Suprapubic skin (tissue), 4 donors: ENCODE results near the gene SAMD11. TPM values are rescaled to one million over a fixed set of nuclear protein-coding genes. Genes with fewer than 3 reads are reported as not detected.
"Not testable (repeated sequence)": the region's sequence is repeated elsewhere in the genome, so short reads cannot be mapped to it uniquely, and the experiment has no call there.

Source experiments
- DNase-seq, 2 donors: peaks; one replicate each; pipeline ENCODE4 v3.0.0-alpha.2; 2019; ENCODE audit warnings: low spot score in 2 of 2
- H3K27ac ChIP-seq: fragments of 200-600 bp; sonication (generic); one replicate; pipeline ENCODE4 v1.5.1; 2019
- H3K27me3 ChIP-seq: fragments of 200-600 bp; sonication (generic); one replicate; pipeline ENCODE4 v1.5.1; 2019
- H3K36me3 ChIP-seq: fragments of 200-600 bp; sonication (generic); one replicate; pipeline ENCODE4 v1.5.1; 2019
- H3K4me1 ChIP-seq: fragments of 200-600 bp; sonication (generic); one replicate; pipeline ENCODE4 v1.5.1; 2019
- H3K4me3 ChIP-seq: fragments of 200-600 bp; sonication (generic); one replicate; pipeline ENCODE4 v1.5.1; 2019; ENCODE audit warnings: mild to moderate bottlenecking
- H3K9me3 ChIP-seq: fragments of 200-600 bp; sonication (generic); one replicate; pipeline ENCODE4 v1.5.1; 2019
- EP300 ChIP-seq: sonication (generic); formaldehyde crosslinking; IDR thresholded peaks from one replicate; pipeline ENCODE4 v1.6.1; 2017; ENCODE audit warnings: antibody characterized with exemption
- POLR2A ChIP-seq, 2 donors: fragments of 450-650 bp; IDR thresholded peaks; one replicate each; pipeline ENCODE4 v1.6.1; 2017; ENCODE audit warnings: antibody characterized with exemption in 2 of 2, mild to moderate bottlenecking in 2 of 2, moderate library complexity in 2 of 2
- POLR2AphosphoS5 ChIP-seq, 3 donors: sonication (generic); formaldehyde crosslinking; IDR thresholded peaks; one replicate each; pipeline ENCODE4 v1.6.1; 2017; ENCODE audit warnings: antibody characterized with exemption in 3 of 3
- WGBS: methylation state at CpG from one replicate; pipeline ENCODE4 v1.1.5; 2018; 5-methylcytosine and 5-hydroxymethylcytosine counted together
- total RNA-seq, 4 donors: library from RNA; depleted of rRNA; stranded (reverse); fragments of >200 nt; gene quantifications; one replicate each; pipeline ENCODE4 v1.1.0, GENCODE V29; 2016
- TF ChIP-seq, protein P1 (sequence below), 2 donors: fragments of 200-600 bp in 1 of 2; fragments of 450-650 bp in 1 of 2; sonication (generic) in 1 of 2; IDR thresholded peaks; one replicate each; pipeline ENCODE4 v1.5.1; 2016 to 2019; ENCODE audit warnings: antibody characterized with exemption in 2 of 2, mild to moderate bottlenecking in 1 of 2, moderate library complexity in 1 of 2

SAMD11 gene
- total RNA-seq, 4 donors from 2014 or later = 0.85 to 2.0 (median 1.5) TPM; not detected in 1

DNA sequence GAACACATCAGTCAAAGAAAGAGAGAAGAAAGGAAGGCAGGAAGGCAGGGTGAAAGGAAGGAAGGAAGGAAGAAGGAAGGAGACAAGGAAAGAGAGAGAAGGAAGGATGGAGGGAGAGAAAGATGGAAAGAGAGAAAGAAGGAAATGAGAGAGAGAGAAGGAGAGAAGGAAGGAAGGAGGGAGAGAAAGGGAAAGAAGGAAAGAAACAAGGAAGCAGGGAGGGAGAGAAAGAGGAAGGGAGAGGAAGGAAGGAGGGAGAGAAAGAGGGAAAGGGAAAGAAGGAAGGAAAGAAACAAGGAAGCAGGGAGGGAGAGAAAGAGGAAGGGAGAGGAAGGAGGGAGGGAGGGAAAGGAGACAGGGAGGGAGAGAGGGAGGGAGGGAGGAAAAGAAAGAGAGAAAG lies 35.4 kb upstream of the SAMD11 start:
- Histone ChIP-seq H3K4me3 (no peak overlapping the region), H3K27ac (no peak overlapping the region), H3K9me3 (no peaks in the 10 kb centered on the region), H3K4me1 (no peaks in the 10 kb centered on the region), H3K36me3 (no peaks in the 10 kb centered on the region), H3K27me3 (peaks cover 47% of the 10 kb centered on the region)
- TF ChIP-seq EP300 (no peak), POLR2A (IDR thresholded peaks at IDR 0.05) (no peak), POLR2AphosphoS5 (IDR thresholded peaks at IDR 0.05) (no peak)
- TF ChIP-seq, protein P1, sequence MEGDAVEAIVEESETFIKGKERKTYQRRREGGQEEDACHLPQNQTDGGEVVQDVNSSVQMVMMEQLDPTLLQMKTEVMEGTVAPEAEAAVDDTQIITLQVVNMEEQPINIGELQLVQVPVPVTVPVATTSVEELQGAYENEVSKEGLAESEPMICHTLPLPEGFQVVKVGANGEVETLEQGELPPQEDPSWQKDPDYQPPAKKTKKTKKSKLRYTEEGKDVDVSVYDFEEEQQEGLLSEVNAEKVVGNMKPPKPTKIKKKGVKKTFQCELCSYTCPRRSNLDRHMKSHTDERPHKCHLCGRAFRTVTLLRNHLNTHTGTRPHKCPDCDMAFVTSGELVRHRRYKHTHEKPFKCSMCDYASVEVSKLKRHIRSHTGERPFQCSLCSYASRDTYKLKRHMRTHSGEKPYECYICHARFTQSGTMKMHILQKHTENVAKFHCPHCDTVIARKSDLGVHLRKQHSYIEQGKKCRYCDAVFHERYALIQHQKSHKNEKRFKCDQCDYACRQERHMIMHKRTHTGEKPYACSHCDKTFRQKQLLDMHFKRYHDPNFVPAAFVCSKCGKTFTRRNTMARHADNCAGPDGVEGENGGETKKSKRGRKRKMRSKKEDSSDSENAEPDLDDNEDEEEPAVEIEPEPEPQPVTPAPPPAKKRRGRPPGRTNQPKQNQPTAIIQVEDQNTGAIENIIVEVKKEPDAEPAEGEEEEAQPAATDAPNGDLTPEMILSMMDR (IDR thresholded peaks at IDR 0.05) = no peak
- DNase-seq = no peak

DNA sequence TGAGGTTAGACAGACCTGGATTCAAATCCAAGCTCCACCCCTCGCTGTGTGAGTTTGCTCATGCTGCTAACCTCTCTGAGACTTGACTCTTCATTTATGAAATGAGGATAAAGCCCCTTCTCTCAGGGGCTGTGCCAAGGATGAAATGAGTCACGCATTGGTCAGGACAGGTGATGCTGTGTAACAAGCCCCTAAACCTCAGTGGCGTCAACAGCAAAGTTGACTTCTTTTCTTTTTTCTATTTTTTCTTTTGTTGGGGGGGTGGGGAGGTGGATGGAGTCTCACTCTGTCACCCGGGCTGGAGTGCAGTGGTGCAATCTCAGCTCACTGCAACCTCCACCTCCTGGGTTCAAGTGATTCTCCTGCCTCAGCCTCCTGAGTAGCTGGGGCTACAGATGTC lies 33.9 kb upstream of the SAMD11 start:
- DNase-seq, H3K4me1 ChIP-seq, H3K9me3 ChIP-seq, H3K4me3 ChIP-seq, H3K27ac ChIP-seq, H3K36me3 ChIP-seq: not testable (repeated sequence)
- WGBS = 89% methylated on average over 4 of the region's 4 CpGs
- H3K27me3 ChIP-seq = peaks cover 45% of the 10 kb centered on the region

DNA sequence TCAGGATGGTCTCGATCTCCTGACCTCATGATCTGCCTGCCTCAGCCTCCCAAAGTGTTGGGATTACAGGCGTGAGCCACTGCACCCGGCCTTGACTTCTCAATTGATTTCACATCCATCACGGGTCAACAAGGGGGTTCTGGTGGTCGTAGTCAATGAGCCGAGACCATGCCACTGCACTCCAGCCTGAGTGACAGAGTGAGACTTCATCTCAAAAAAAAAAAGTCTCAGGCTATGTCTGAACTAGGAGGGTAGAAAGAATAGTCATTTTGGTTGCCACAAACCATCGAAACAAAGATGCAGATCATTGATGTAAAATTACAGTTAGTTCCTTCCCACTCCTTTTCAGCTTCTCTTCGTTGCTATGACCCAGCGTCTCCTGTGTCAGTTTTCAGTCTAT lies 33.5 kb upstream of the SAMD11 start:
- not testable (repeated sequence) for DNase-seq, H3K9me3 ChIP-seq

DNA sequence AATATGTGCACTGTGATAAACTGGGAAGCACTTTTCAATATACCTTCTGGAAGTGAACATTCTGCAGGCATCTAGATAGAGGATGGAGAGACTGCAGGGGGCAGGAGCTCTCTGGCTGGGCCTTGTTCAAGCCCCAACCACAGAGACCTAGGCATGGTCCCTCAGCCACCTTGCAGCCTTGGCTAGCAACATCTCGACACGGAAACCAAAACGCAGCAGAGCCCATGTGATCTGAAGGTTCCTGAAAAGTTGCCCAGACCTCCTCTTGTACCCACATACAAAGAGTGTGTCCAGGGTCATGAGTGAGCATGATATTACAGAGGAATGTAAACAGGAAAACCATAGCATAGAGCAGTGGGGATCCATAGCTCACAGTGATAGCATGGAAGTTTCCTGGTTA lies 33.1 kb upstream of the SAMD11 start:
- Histone ChIP-seq H3K36me3 (no peaks in the 10 kb centered on the region), H3K27ac (no peak overlapping the region), H3K27me3 (peaks cover 41% of the 10 kb centered on the region), H3K4me1 (no peaks in the 10 kb centered on the region), H3K4me3 (no peak overlapping the region), H3K9me3 (no peaks in the 10 kb centered on the region)
- 80% methylated on average over 3 of the region's 3 CpGs for WGBS
- DNase-seq = no peak
- no peak for TF ChIP-seq POLR2AphosphoS5 (IDR thresholded peaks at IDR 0.05)
- no peak for TF ChIP-seq POLR2A (IDR thresholded peaks at IDR 0.05)
- TF ChIP-seq EP300 = no peak
- TF ChIP-seq, protein P1 (IDR thresholded peaks at IDR 0.05) = no peak

More for the DNA sequence above, 33.5 kb upstream of the SAMD11 start:
- 87% methylated on average over 9 of the region's 9 CpGs for WGBS
- not testable (repeated sequence) for H3K27ac ChIP-seq, H3K36me3 ChIP-seq, H3K4me3 ChIP-seq, H3K4me1 ChIP-seq
- peaks cover 44% of the 10 kb centered on the region for H3K27me3 ChIP-seq

DNA sequence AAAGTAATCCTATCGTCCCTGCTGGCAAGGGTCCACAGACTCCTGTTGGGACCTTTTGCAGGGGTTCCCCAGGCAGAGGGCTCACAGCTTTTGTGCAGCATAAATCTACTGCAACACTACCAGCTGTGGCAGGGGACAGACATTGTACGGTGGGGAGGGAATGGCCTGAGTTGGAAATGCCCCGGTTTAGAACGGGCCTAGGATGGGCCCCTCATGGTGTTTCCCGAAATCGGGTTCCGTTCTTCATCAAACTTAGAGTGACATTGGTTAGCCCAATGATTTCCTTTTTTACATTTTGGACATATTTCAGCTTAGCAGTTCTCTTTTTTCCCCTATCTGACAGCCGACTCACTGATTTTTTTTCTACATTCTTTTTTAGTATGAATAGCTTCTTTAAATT lies 26.5 kb upstream of the SAMD11 start:
- no peaks in the 10 kb centered on the region for H3K36me3 ChIP-seq
- peak in 1 of 2 donors; percentile 35 for DNase-seq
- no peaks in the 10 kb centered on the region for H3K4me1 ChIP-seq
- H3K27me3 ChIP-seq = peaks cover 42% of the 10 kb centered on the region
- TF ChIP-seq POLR2AphosphoS5 (IDR thresholded peaks at IDR 0.05) (no peak), EP300 (no peak), POLR2A (IDR thresholded peaks at IDR 0.05) (no peak)
- TF ChIP-seq, protein P1 (IDR thresholded peaks at IDR 0.05) = no peak
- no peak overlapping the region for H3K4me3 ChIP-seq
- no peaks in the 10 kb centered on the region for H3K9me3 ChIP-seq
- WGBS = 35% methylated on average over 8 of the region's 8 CpGs
- no peak overlapping the region for H3K27ac ChIP-seq

DNA sequence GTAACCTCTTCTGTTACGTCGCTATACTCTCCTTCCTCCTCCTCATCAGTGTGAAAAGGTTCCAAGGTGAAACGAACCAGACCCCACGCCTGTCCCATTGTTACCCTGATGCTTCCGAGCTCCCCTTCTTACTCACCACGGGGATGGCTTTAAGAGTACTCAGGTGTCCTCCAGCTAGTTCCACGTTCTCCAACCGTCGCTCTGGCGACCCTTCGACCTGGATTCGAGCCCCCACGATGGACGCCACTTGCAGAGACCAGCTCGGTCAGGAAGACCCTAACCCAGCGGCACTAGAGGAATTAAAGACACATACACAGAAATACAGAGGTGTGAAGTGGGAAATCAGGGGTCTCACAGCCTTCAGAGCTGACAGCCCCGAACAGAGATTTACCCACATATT lies 25.8 kb upstream of the SAMD11 start:
- not testable (repeated sequence) for H3K27ac ChIP-seq, H3K36me3 ChIP-seq, H3K4me3 ChIP-seq, H3K4me1 ChIP-seq, H3K9me3 ChIP-seq
- H3K27me3 ChIP-seq = peaks cover 42% of the 10 kb centered on the region
- peak in 1 of 2 donors; percentile 53 for DNase-seq
- 65% methylated on average over 17 of the region's 17 CpGs for WGBS

DNA sequence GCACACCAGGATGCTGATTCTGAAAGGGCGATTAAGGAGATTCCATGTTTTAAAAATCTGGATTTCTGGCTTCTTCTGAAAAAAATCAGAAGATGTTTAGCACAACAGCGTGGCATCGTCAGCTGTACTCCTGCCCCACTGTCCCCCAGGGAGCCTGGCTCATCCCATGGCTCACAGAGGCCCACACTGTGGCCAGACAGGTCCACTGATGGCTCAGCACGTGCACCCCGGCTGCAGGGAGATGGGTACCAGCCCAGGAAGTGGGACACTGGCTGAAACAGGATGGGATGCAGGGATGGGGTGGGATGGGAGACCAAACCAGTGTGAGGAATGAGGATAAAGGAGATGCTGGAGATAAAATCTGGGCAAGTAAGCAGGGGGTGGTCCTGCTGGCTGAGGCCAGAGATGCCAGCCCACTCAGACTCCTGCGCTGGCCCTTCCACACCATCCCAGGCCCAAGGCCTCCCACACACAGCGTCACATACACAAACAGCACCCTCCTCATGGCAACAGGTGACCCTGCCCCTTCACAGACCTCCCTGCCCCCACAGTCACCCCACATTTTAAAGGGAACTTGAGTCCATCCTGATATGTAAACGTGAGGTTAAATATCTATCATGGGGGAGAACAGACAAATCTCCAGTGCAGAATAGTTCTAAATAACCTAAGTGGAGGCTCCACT lies 23.9 kb upstream of the SAMD11 start:
- no peak for TF ChIP-seq POLR2A (IDR thresholded peaks at IDR 0.05)
- H3K27me3 ChIP-seq = peaks cover 35% of the 10 kb centered on the region
- no peaks in the 10 kb centered on the region for H3K9me3 ChIP-seq
- DNase-seq = peak in 1 of 2 donors; percentile 72
- whole genome bisulfite sequencing = 87% methylated on average over 8 of the region's 8 CpGs
- H3K4me1 ChIP-seq = peaks cover 7% of the 10 kb centered on the region
- H3K27ac ChIP-seq = no peak overlapping the region
- no peak overlapping the region for H3K4me3 ChIP-seq
- H3K36me3 ChIP-seq = no peaks in the 10 kb centered on the region
